ENCODE data around the gene UNC13D.
"Not testable (repeated sequence)": the region's sequence is repeated elsewhere in the genome, so short reads cannot be mapped to it uniquely, and the experiment has no call there.

UNC13D gene

DNA sequence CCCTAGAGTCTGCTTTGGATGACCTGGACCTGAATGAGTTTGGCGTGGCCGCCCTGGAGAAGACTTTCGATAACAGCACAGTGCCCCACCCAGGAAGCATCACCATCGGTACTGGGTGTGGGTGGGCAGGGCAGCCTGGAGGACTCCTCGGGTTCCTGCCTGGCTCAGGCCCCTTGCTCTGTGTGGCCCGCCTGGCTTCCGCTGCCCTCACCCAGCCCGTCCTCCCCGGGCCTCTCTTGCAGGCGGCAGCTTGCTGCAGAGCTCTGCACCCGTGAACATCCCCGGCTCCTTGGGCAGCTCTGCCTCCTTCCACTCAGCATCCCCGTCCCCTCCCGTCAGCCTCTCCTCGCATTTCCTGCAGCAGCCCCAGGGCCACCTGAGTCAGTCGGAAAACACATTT lies 24.5 kb downstream of the UNC13D start:
- no peak for DNase-seq (ENCODE audit: low read depth)

DNA sequence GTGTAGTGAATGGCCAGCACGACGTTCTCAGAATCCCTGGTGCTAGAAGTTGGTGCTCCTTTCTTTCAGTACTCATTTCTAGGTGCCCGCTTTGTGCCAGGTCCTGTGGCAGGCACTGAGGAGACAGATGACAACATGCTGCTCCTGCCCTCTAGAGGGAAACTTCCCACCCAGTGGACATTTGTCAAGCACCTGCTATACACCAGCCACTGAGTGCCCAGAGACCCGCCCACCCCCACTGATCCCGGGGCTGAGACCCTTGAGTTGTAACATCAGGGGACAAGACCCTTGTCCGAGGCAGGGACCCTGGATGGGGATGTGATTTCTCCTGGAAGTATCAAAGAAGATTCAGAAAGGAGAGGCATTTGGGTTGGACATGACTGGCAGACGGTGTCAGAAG lies 25.1 kb downstream of the UNC13D start:
- DNase-seq (ENCODE audit: low read depth): no peak

DNA sequence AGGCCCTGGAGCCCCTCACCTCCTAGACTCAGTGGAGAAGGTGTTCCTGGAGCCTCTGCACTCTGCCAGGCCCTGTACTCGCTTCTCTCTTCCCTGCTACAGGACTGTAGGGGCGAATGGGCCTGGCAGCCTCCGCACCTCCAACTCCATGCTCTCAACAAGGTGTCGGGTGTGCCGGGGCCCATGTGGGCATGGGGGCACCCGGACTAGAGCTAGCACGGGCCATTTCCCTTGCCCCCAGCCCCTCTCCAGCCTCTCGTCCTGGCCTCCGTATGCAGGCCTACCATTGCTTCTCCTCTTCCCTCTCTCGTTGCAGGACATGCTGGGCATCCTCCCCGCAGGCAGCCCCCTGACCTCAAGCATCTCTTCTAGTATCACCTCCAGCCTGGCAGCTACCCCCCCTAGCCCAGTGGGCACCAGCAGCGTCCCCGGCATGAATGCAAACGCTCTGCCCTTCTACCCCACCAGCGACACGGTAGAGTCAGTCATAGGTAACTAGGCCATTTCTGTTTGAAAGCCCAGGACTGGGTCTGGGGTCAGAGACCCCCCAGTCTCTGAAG lies 25.8 kb downstream of the UNC13D start:
- no peak for DNase-seq (ENCODE audit: low read depth)

DNA sequence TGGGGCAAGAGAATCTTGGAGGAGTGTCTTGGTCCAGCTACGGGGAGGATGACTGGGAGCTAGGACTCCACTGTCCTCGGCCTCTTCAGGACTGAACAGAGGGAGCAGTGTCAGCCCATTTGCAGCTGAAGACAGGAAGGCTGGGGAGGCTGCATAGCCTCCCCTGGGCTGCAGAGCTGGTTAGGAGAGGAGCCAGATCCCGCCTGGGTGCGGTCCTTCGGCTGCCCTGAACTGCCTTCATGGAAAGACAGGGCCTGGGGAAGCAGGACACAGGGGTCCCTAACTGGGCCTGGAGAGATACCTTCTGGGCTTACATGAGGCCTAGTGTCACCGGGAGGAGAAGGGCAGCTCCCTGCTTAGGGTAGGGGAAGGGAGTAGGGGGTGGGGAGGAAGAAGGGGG lies 26.6 kb downstream of the UNC13D start:
- no peak for DNase-seq (ENCODE audit: low read depth)

DNA sequence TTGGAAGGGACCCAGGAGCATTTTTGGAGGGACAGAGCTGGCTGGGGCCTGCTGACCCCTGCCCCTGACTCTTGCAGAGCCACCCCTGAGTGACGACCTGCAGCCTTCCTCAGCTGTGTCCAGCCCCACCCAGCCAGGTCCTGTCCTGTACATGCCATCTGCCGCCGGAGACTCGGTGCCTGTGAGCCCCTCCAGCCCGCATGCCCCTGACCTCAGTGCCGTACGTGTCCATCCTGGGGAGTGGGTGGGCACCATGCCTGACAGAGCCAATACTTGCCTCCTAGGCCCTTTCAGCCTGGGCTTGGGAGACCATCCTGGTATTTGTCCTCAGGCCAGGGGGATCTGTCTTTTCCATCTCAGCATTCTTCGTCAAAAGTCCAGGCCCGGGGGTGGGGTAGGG lies 27.5 kb downstream of the UNC13D start:
- no peak for DNase-seq (ENCODE audit: low read depth)

DNA sequence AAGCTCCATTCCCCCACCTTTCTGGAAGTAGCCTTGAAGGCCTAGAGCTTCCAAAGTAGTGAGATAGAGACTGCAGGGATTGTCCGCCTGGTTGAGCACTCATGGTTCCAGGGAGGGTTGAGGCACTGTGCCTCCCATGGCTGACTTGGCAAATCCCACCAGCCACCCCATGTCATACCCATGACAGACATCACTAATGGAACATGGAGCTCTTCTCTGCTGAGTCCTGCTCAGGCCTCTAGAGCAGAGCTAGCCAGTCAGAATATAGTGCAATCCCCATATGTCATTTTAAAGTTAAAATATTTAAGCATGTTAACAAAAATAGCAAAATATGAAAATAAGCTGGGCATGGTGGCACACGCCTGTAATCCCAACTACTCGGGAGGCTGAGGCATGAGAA lies 28.8 kb downstream of the UNC13D start:
- DNase-seq (ENCODE audit: low read depth): no peak

DNA sequence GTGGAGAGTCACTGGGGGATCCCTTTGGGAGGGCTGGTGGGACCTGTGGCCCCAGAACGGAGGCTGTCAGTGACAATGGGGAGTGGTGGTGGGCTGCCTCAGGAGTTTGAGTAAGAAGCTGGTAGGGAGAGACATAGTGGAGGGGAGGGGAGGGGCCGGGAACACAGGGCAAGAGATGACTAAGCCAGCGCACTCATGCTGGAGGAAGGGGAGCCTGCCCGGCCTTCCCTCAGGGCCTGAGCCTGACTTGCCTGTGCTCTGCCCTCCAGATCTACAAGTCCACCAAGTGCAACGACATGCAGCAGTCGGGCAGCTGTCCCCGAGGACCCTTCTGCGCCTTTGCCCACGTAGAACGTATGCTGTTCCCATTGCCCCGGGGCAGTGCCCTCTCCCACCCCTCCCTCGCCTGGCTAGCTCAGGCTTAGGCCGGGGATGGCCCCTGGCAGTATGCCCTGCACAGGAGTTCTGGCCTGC lies 29.3 kb downstream of the UNC13D start:
- no peak for DNase-seq (ENCODE audit: low read depth)

DNA sequence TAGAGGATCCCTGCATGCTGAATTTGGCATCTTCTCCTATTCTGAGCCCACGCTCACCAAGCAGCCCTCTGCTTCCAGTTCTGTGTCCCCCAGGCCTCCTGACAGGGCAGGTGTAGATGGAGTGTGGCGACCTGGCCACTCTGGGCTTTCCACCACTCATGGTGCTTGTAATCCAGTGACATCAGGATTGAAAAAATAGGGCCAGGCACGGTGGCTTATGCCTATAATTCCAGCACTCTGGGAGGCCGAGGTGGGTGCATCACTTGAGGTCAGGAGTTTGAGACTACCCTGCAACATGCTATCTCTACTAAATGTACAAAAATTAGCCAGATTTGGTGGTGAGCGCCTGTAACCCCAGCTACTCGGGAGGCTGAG lies 30.2 kb downstream of the UNC13D start:
- no peak for DNase-seq (ENCODE audit: low read depth)

DNA sequence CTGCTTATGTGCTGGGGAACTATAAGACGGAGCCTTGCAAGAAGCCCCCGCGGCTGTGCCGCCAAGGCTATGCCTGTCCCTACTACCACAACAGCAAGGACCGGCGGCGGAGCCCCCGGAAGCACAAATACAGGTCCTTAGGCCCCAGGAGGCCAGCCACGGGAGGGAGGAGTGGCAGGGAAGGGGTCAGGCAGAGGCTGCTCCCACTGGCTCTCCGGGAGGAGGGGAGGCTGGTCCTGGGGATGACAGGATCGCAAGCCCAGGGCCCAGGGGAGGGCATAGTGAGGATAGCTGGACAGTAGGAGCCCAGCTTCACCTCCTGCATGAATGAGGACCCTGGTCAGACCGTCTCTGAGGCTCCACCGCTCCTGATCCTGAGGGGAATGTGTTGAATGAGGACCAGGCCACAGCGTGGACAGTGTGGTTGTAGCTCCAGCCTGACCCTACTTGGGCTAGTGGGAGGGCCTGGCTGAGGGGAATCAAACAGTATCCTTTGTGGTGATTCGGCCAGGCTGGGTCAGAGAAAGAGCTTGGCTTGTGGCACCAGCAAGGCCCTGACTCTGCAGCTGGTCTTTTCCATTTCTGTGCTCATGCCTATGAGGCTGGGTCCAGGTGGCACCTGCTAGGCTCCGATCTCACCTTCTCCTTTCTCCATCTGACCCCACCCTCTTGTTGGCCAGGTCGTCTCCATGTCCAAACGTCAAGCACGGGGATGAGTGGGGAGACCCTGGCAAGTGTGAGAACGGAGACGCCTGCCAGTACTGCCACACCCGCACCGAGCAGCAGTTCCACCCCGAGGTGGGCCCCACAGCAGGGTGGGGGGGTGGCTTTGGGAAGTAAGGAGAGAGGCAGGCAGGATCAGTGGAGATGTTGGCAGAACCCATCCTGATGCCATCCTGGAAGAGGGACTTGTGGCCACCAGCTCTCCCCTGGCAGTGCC lies 30.9 kb downstream of the UNC13D start:
- DNase-seq (ENCODE audit: low read depth): no peak

DNA sequence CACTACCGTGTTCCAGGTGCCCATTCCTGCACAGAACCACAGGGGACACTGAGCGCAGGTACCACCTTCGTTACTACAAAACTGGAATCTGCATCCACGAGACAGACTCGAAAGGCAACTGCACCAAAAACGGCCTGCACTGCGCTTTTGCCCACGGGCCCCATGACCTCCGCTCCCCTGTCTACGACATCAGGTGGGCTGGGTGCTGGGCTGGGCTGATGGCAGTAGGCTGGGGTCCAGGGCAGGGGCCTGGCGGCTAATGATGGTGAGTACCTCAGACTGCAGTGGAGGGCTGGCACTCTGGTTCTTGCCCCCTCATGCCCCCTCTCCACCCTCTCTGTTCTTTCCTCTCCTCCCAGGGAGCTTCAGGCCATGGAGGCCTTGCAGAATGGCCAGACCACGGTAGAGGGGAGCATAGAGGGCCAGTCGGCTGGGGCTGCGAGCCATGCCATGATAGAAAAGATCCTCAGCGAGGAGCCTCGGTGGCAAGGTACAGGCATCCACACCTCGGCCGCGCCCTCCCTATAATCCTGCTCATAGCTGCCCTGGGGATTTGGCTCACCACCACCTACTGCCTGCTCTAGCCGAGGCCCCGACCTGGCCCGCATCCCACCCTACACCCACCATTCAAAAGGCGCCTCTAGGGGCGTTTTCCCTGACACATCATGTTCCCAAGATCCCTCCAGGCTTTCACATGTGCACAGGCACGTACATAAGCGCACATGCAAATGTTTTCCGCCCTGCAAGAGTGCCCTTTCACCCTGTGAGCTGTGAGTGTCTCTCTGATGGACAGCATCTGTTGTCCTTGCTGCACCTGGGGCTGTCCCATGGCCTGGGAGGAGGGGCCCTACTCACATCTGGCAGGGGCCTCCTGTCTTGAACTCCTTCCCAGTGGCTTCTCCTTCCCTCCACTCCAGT lies 31.8 kb downstream of the UNC13D start:
- DNase-seq (ENCODE audit: low read depth): no peak

DNA sequence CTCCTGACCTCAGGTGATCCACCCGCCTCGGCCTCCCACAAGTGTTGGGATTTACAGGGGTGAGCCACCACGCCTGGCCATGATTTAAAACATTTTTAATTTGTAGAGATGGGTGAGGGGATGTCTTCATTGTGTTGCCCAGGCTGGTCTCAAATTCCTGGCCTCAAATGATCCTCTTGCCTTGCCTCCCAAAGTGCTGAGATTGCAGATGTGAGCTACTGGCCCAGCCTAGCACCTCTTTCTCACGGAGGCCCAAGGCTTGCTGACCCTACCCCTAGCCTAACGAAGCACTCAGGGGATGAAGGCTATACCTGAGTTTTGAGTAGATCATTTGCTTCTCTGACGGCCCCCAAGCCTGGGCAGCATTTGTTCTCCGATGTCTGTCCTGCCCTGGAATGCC lies 33.0 kb downstream of the UNC13D start:
- DNase-seq (ENCODE audit: low read depth): no peak

DNA sequence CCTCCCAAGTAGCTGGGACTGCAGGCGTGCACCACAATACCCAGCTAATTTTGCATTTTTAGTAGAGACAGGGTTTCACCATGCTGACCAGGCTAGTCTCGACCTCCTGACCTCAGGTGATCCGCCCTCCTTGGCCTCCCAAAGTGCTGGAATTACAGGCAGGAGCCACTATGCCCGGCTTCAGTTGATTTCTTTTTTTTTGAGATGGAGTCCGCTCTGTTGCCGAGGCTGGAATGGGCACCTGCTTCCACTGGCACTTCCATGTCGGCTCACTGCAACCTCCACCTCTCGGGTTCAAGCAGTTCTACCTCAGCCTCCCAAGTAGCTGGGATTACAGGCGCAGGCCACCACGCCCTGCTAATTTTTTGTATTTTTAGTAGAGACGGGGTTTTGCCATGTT lies 33.4 kb downstream of the UNC13D start:
- not testable (repeated sequence) for DNase-seq (ENCODE audit: low read depth)

DNA sequence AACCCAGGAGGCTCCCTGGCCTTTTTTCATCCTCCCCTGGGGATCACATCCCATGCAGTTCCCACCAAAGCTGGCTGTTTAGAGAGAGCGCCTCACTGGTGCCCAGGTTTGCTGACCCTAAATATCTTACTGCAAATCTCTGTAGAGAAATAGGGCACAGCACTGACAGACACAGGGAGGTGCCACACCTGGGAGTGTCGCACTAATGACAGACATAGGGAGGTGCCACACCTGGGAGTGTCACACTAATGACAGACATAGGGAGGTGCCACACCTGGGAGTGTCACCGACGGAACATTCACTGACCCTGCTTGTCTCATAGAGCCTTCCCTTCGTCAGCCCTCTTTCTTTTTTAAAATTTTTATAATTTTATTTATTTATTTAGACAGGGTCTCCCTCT lies 34.0 kb downstream of the UNC13D start:
- DNase-seq (ENCODE audit: low read depth): no peak

DNA sequence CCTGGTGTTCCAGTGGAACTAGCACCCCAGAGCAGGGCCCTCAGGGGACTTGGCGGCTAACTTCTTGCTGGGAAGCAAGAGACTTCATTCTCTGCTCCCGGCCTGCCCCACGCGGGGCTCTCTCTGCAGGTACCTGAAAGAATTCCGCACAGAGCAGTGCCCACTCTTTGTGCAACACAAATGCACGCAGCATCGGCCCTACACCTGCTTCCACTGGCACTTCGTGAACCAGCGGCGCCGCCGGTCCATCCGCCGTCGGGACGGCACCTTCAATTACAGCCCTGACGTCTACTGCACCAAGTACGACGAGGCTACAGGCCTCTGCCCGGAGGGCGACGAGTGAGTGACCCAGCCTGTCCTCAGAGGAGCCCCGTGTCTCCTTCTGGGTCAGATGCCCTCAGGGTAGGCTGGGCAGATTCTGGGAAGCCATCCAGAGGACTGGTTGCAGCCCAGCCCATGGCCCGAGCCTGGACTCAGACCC lies 34.5 kb downstream of the UNC13D start:
- no peak for DNase-seq (ENCODE audit: low read depth)

DNA sequence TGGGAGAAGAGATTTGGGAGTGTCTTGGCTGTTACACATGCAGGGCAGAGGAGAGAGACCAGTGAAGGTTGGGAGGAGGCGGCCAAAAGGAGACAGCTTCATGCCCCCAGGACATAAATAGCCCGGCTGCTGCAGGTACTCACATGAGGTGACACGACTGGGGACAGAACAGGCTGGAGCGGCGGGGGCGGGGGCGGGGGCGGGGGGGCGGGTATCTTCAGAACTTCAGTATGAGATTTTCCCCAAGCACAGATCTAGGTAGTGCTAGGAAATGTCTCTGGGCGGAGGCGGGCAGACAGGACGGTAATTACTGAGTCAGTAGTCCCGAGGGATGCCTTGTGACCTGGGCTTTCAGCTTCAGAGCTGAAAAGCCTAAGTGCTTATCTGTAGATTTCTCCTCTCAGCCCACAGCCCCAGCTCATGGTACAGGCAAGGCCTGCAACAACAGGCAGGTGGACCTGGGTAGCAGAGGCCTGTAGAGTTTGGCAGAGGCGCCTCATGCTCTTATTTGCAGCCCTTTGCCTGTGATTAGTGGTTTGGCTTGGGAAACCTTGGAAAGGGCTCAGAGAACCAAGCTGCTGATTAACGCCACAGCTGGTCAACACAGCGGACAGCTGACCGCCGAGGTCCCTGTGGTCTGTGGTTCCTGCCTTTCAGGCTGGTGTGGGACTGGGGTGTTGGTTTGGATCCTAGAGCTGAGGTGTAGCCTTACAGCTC lies 35.1 kb downstream of the UNC13D start:
- no peak for DNase-seq (ENCODE audit: low read depth)

DNA sequence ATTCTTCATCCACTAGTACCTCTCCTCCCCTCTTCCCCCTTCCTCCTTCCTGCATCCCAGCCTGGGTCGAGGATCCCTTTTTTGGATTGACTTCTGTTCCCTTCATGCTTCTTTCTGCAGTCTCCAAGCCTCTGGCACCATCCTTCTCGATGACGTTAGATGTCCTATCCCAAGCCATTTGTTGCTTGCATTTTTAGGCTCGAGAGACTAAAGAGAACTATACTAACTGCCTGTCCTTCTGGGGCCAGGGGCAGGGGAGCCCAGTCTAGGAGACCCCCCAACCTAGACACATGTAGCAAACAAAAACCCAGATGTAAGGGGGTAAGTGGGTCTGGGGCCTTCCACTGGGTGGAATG lies 35.7 kb downstream of the UNC13D start:
- no peak for DNase-seq (ENCODE audit: low read depth)

DNA sequence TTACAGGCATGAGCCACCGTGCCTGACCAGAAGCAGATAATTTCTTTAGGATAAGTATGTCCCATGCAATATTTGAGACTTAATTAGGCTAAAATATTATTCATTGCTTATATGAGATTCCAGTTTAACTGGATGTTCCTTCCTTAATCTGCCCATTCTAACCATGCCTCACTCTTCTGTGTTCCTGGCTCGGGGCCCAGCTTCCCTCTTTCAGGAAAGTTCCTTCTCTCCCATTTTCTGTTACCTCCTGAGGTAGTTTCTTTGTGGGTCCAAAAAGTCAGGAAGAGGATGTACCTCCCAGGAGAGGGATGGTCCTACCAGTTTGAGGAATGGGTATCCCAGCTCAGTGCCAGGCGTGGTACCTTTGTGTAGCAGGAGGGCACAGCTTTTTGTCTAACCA lies 36.3 kb downstream of the UNC13D start:
- DNase-seq (ENCODE audit: low read depth): no peak

DNA sequence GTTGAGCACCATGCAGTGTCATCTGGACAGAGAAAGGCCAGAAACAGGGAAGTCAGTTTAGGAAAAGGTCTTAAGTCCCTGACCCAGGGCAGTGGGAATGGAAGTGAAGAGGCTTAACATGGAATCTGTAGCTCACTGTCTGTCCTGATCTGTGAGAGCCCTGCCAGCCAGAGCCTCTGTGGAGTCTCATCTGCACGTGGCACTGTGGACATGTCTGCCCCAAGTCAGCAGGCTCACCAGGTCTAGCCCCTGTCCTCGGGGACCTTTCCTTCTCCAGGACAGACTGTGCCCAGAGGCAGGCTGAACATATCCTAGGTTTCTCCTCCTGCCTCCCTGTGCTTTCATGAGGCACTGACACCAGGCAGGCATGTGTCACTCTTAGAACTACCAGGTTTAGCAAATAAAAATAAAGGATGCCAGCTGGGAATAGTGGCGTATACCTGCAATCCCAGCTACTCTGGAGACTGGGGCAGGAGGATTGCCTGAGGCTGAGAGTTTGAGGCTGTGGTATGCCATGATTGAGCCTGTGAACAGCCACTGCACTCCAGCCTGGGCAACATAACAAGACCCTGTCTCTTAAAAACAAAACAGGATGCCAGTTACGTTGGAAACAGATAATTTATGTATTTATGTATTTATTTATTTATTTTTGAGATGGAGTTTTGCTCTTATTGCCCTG lies 37.2 kb downstream of the UNC13D start:
- DNase-seq (ENCODE audit: low read depth): no peak

DNA sequence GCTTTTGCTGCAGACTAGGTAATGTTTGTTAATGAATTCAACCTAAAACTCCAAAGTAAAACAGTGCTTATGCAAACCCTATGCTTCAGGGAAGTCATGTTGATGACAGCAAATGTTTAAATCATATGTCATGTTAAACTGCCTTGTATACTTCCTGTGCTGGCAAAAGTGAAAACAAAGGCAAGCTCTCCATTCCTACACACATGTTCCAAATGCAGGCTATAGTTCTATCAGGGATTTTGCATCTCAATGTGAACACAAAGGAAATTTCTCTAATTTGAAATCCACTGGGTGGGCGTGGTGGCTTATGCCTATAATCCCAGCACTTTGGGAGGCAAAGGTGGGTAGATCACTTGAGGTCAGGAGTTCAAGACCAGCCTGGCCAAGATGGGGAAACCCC lies 40.3 kb downstream of the UNC13D start:
- no peak for DNase-seq (ENCODE audit: low read depth)

DNA sequence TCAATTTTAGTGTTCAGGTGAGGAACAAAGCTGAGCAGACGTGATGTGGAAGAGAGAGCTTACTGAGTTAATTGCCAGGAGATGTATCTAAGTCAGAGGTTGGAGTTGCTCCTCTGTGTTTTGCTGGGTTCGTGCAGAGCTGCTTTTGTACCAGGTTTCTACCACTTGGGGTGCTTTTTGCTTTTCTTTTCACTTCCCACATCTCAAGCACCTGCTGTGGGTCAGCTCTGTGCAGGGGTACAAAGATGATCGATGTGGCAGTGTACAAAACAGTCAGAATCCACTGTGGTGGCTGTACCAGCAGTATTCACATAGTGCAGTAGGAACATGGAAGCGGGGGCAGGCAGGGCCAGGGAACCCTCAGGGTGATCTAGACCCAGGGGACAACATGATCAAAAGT lies 44.8 kb downstream of the UNC13D start:
- DNase-seq (ENCODE audit: low read depth): no peak

Data from stimulated activated CD8-positive, alpha-beta memory T cell treated with anti-CD3 and anti-CD28 coated beads, Interleukin-7, amount 100 ng/mL, for 24 hours (primary cell).